ENCODE data around the gene MUCL3.
"Not testable (repeated sequence)": the region's sequence is repeated elsewhere in the genome, so short reads cannot be mapped to it uniquely, and the experiment has no call there.

MUCL3 gene

DNA sequence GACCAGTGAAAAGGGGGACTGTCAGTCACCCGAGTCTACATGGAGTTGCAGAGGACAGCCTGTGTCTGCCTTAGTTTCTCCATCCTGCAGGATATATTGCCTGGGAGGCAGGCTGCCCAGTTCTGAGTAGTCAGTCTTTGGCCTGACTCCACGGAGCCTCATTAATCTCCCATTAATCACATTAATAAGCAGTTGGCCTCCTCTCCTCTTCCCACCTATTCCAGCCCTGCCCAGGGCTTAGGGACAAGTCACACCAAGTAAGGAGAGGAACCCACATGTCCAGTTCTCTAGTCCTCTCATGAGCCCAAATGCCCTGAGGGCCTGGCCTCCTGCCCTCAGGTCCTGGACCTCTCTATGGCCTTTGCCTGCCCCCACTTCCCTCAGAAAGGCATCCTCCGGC, 1.3 kb upstream of the MUCL3 start:
- DNase-seq (ENCODE audit: low spot score) = no peak

DNA sequence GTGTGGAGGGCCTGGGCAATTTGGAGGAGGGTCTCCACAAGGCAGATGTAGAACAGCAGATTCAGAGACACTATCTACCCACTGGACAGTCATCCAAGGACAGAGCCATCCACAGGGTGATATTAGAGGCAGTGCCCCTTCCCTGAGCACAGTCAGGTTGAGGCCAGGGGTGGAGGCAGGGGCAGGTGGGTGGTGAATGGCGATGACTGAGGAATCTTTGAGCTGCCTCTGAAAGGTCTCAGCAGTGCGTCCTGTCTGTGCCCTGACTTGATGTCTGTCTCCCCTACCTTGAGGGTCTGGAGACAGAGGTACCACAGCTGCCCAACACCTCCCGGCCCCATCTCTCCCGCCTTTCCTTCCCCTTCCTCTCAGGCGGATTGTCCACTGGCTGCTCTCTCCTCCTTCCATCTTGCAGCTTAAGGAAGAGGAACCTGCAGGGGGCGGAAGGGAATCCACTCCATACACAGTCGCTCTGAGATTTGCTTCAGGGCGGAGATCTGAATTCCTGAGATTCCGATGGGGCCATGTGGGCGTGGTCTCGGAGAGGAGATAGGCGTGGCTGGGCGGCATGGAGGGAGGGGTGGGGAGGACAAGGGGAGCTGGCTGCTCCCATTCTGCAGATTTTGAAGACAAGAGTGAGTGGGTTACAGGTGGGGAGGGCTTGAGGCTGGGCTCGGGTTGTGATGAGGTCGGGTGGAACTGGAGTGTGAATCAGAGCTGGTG, 1.7 kb downstream of the MUCL3 start:
- no peak for DNase-seq (ENCODE audit: low spot score)

DNA sequence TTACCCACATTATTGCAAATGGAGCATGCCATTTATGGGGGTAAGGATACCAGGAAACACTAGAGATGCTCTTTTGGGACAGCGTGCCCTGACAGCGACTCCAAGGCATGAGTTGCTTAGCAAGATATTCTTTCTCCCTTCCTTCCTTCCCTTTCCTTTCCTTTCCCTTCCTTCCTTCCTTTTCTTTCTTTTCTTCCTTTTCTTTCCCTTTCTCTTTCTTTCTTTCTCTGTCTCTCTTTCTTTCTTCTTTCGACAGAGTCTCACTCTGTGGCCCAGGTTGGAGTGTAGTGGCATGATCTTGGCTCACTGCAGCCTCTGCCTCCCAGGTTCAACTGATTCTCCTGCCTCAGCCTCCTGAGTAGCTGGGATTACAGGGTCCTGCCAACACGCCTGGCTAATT, 3.3 kb downstream of the MUCL3 start:
- DNase-seq (ENCODE audit: low spot score) = no peak

DNA sequence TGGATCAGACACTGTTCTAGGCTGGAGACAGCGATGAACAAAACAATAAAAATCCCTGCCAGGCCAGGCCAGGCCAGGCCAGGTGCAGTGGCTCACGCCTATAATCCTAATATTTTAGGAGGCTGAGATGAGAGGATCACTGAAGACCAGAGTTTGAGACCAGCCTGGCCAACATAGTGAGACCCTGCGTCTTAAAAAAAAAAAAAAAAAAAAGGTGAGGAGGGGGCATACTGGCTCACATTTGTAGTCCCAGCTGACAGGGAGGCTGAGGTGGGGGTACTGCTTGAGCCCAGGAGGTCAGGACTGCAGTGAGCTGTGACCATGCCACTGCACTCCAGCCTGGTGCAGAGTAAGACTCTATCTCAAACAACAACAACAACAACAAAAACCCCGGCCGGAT, 4.5 kb downstream of the MUCL3 start:
- no peak for DNase-seq (ENCODE audit: low spot score)

DNA sequence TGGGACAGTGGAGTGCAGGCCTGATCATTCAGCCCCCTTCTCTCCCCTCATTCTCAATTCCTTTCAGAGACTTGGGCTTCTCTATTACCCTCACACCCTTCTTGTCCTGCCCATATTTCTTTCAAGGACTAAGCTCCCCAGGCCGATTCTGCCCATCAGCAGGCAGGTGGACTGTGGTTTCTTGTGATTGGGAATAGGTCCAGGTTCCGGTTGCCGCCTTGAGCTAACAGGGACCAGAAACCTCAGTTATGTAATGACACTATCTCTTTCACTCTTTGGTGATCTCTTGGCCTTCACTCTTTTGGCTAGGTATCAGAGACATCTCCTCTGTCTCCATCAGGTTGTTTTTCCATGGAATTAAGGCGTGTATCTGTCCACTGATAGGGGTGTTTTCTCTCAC, 6.5 kb downstream of the MUCL3 start:
- no peak for DNase-seq (ENCODE audit: low spot score)

DNA sequence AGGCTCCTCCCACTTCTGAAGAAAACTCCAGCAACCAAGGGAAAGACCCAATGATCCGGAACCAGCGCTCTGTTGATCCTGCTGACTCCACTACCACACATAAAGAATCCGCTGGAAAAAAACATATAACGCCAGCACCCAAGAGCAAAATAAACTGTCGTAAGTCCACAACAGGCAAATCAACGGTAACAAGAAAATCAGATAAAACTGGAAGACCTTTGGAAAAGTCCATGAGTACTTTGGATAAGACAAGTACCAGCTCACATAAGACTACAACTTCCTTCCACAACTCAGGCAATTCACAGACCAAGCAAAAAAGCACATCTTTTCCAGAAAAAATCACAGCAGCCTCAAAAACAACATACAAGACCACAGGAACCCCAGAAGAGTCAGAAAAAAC, 8.0 kb downstream of the MUCL3 start:
- DNase-seq (ENCODE audit: low spot score) = no peak

DNA sequence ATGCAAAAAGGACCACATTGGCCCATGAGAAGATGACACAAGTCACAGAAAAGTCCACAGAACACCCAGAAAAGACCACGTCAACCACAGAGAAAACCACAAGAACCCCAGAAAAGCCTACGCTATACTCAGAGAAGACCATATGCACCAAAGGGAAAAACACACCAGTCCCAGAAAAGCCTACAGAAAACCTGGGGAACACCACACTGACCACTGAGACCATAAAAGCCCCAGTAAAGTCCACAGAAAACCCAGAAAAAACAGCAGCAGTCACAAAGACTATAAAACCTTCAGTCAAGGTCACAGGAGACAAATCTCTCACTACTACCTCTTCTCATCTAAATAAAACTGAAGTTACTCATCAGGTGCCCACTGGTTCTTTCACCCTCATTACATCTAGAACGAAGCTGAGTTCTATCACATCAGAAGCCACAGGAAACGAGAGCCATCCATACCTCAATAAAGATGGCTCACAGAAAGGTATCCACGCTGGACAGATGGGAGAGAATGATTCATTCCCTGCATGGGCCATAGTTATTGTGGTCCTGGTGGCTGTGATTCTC, 11.2 kb downstream of the MUCL3 start:
- DNase-seq (ENCODE audit: low spot score) = no peak

DNA sequence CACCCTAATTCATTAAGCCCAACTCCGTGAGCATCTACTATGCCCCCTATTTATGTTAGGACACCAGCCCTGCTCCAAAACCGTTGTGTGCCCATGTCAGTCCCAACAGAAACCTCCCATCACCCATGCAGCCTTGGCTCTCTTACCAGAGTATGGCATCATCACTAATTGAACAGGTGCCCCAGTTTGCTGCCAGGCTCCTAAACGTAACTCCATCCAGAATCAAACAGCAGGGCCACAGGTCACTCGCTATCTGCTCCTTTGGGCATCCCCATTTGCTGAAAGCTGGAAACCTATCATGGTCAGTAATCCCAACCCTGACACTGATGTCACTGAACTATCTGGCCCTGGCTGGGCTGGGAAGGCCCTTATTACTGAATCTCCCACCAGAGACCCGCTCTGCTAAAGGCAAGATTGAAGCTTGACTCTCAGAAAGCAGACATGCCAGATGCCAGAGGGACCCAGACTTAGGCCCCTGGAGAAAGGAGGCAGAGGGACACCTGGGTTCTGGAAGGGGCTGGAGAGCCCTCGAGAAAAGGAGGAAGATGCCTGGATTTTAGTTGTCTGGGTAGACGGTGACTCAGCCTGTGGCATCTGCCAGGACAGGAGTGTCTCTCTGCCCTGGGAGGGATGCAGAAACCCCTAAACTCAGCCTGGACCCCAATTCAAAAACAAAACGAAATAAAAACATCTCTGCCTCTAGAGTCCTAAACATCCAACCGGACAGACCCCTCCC, 14.0 kb downstream of the MUCL3 start:
- no peak for DNase-seq (ENCODE audit: low spot score)

DNA sequence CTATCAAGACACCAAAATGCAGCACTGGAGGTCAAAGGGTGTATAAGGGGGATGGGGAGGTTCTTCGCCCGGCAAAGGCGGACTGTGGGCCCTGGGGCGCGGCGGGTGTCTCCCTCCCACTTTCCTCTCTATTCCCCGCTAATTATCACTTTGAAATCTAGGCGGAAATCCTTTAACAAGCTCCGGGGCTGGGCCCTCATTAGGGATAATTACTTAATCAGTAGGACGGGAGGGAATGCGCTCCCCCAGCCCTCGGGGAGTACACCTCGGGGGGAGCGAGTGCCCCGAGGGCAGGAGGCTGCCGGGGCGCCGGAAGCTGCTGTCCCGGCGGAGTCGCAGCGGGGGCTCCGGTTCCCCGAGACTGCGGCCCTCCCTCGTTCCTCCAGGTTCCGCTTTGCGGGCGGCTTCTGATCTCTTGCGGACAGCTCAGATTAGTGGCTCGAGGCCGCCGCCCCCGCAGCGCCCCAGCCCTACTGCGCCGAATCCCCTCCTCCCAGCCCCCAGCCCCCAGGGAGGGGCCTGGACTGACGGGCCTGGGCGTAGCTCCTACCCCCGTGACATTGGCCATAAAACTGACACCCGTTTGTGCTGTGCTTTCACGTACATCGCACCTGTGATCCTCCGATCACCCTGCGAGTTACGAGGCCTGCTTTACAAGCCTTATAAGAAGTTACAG, 14.7 kb downstream of the MUCL3 start:
- peak; percentile 51 for DNase-seq (ENCODE audit: low spot score)

DNA sequence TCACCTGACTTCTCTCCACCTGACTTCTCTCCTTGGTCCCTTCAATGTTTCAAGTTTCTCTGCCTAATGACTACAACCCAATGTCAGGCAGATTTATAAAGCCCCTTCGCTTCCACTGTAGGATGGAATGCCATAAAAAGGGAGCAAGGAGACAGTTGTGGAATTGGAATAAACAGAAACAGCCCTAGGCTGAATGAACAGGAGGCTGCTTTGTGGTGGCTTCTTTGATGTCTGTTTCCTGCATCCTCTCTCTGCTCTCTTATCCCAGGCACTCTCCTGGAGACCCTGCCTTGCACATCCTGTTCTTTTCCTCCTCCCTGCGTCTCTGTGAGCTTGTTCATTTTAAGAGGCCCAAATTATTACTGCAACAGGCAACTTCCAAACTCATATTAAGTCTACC, 16.9 kb downstream of the MUCL3 start:
- no peak for DNase-seq (ENCODE audit: low spot score)

DNA sequence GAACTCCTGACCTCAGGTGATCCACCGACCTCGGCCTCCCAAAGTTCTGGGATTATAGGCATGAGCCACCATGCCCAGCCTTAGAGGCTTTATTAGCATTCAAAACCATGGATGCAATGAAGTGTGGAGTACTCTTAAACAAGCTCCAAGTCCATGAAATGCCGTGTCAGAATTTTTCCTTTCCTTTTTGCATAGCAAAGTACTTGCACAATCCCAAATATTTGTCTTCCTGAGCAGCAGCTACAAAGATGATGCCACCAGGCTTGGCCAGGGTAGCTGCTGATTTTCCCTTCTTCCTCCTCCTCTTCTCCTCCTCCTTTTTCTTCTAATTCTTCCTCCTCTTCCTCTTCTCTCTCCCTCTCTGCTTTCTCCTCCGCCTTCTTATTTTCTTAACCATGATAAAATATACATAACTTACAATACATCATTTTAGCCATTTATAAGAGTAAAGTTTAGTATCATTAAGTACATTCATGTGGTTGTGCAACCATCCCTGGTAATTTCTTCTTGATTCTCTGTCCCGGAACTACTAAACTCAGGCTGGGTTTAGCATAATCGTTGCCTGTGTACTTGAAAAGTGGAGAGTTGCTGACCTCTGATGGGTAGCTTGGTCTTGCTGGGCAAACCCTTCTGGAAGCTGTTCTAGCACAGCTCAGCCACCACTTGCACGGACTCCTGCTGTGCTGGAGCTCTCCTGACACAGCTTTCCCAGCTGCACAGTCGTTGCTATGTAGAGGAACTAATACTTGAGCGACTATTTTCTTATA, 20.3 kb downstream of the MUCL3 start:
- no peak for DNase-seq (ENCODE audit: low spot score)

DNA sequence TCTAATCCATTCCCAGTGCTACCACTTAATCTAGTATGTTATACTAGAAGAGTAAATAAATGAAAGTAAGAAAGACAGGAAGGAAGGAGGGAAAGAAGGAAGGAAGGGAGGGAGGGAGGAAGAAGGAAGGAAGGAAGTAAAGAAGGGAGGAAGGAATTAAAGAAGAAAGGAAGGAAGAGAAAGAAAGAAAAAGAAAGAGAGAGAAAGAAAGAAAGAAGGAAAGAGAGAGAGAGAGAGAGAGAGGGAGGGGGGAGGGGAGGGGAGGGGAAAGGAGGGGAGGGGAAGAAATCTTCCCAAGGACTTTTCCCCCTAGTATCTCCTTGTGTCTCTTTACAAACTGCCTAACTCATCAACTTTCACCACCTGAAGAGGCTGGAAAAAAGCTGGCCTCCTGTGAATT, 21.9 kb downstream of the MUCL3 start:
- DNase-seq (ENCODE audit: low spot score) = no peak

DNA sequence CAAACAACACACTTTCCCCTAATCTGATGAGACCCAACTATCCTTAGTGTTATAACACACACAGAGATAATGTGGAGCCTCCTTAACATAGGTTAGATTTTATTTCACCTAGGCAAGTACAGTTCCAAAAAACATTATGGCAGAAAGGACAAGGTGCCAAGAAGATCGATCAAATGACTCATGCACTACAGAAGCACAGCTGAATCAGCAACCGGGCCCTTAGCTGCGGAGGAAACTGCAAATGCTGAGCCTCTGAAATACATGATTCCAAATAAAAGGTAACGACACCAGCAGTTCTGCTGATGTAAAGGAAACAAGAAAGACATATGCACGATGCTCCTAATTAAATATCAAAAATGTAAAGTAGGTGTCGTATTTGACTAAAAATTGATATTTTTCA, 22.9 kb downstream of the MUCL3 start:
- no peak for DNase-seq (ENCODE audit: low spot score)

DNA sequence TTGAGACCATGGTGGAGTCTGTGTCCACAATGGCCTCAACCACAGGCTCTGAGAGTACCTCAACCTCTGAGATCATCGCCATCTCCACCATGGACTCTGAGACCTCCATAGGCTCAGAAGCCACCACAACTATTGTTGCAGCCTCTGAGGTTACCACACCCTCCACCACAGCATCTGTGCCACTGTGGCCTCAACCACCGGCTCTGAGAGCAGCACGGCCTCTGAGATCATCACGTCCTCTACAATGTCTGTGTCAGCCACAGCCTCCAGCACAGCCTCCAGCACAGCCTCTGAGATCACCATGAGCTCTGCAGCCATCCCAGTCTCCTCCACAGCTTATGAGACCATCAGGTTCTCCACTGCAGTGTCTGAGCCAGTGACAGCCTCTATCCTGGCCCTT, 23.3 kb downstream of the MUCL3 start:
- DNase-seq (ENCODE audit: low spot score) = no peak

DNA sequence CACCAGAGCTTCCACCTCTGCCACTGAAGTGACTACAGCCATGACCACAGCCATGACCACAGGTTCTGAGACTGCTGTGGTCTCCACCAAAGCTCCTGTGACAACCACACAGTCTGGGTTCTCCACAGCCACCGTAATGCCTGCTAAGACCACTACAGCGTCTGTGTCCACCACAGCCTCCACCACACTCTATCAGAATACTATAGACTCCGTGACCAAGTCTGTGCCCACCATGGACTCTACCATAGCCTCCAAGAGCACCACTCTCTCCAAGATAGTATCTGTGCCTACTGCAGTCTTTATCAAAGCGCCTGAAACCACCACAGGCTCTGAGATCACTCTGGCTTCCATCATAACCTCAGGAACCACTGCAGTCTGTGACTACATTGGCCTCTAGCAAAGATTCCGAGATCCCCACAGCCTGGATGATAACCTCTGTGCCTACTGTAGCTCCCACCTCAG, 24.4 kb downstream of the MUCL3 start:
- DNase-seq (ENCODE audit: low spot score) = no peak

DNA sequence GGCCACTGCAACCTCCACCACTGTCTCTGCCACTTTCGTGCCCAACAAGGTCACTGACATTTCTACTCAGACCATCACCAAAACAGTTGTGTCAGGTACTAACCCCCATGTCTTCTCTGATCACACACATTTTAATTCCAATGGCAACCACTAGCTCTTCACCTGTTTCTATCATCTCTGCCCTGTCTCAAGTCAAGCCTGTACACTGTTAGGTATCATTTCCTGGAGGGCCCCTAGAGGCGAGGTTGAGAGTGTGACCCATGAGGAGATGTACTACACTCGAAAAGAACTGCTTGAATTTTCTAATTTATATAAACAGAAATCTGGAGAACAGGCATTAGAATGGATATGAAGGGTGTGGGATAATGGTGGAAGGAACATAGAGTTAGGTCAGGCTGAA, 25.4 kb downstream of the MUCL3 start:
- DNase-seq (ENCODE audit: low spot score) = no peak

DNA sequence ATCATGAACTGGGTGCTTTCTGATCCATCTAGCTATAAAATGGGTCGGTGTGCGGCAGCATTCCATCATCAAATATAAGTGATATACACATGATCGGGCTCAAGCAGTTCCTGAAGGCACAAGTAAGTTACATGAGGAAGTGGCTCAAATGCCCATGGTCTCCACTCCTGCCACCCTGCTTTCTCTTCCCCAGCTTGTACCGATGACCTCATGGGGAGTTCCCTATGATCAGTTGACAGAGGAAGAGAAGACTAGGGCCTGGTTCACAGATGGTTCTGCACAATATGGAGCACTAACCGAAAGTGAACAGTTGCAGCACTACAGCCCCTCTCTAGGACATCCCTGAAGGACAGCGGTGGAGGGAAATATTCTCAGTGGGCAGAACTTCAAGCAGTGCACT, 28.4 kb downstream of the MUCL3 start:
- DNase-seq (ENCODE audit: low spot score) = not testable (repeated sequence)

DNA sequence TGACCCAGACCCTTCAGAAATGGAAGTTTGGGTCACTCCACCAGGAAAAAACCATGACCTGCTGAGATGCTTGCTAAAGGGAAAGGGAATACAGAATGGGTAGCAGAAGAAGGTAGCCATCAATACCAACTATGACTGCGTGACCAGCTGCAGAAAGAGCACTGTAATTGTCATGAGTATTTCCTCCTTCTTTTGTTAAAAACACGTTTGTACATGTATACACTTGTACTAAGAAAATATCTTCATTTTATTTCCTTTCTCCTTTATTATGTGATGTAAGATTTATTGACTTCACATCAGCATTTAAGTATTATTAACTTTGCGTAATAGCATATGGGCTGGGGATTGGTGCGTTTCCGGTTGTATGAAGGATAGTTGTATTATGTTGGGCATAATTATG, 30.2 kb downstream of the MUCL3 start:
- no peak for DNase-seq (ENCODE audit: low spot score)

DNA sequence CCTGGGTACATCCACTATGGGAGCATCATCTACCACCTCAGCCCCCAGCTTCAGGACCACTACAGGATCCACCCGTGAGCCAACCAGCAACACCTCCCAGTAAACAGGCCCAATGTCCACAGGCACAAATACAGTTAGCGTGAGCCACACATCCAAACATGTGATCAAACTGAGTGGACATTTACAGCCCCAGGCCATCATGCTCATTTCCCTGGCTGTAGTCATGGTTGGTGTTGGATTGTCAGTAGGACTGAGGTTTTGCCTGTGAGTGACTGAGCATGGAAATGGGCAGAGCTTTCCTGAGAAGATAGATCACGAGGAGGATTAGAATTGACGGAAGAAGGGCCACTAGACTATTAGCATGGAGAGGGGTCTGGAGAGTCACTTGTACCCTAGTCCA, 32.0 kb downstream of the MUCL3 start:
- no peak for DNase-seq (ENCODE audit: low spot score)

DNA sequence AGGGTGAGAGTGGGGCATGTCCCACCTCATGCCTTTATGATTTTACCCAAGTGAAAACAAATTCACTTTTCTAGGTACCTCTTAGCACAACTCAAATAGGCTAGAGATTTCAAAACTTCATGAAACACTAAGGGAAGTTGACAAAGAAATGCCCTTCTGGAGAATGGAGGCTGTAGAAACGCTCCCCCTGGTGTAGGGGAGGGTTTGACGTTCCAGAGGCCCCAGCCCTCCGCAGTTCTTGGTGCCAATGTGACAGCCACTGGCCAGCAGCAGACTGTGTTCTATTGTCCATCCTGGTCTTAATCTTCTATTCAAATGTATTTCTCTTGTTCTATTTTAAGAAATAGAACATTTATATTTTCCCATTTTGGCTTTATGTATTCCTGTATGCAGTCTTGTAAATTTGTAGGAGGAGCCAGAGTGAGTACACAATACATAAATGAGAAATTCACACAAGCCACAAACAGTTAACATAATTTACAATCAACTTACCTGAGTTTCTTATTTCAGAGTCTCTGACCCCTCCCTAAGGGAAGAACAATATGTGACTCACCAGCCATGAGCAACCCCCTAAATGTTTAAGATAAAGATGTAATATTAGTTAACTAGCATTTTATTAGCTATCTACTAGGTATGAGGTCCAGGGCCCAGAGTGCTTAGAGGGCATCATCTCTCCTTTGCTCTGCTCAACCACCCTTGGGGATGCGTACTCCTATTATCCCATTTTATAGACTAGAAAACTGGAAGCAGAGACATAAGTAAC, 33.9 kb downstream of the MUCL3 start:
- DNase-seq (ENCODE audit: low spot score) = no peak

DNA sequence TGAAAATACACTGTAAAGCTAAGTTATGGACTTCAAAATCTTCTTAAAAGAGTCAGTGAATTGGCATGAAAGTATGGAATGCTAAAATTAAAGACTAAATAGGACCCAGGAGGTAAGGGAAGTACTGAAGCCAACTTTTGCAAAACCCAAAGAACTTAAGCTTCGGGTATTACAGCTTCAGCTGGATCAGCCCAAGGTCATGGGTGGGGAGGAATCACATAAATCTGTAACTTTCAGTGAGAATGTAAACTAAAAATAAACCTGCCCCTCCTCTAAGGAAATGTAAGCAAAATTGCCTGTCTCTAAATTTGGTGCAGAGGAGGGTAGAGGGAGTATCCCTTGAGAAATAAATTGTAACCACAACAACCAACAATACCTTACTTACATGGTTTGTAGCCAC, 38.4 kb downstream of the MUCL3 start:
- no peak for DNase-seq (ENCODE audit: low spot score)
